Esophagus muscularis mucosa (tissue), 4 donors: ENCODE data around the gene CCM2.

ENCODE experiments used
- CTCF ChIP-seq, 3 experiments: fragments of 200-600 bp in 2 of 3; fragments of 450-650 bp in 1 of 3; sonication (generic) in 2 of 3; IDR thresholded peaks; one replicate each; pipeline ENCODE4 v1.5.1; 2017 to 2019; ENCODE audit warnings: antibody characterized with exemption in 3 of 3, mild to moderate bottlenecking in 2 of 3, moderate library complexity in 1 of 3
- EP300 ChIP-seq: sonication (generic); formaldehyde crosslinking; IDR thresholded peaks from one replicate; pipeline ENCODE4 v1.6.1; 2017; ENCODE audit warnings: antibody characterized with exemption
- POLR2A ChIP-seq: fragments of 450-650 bp; IDR thresholded peaks from one replicate; pipeline ENCODE4 v1.6.1; 2017; ENCODE audit warnings: antibody characterized with exemption, moderate library complexity, mild to moderate bottlenecking, low read depth
- POLR2AphosphoS5 ChIP-seq, 2 donors: sonication (generic); formaldehyde crosslinking; IDR thresholded peaks; one replicate each; pipeline ENCODE4 v1.6.1; 2017; ENCODE audit warnings: antibody characterized with exemption in 2 of 2

GRCh38 chr7:45020915-45021314 lies 20.9 kb downstream of the CCM2 start:
- no peak for TF ChIP-seq CTCF (IDR thresholded peaks at IDR 0.05)
- TF ChIP-seq POLR2AphosphoS5 (IDR thresholded peaks at IDR 0.05), result no peak
- no peak for TF ChIP-seq POLR2A
- TF ChIP-seq EP300, result no peak
